A673 (cell line): Measurements from ENCODE around the gene TRIM26.

ENCODE experiments used
- EZH2 ChIP-seq: fragments of 200-600 bp; sonication (generic); IDR thresholded peaks from 2 replicates; pipeline ENCODE4 v1.6.1; 2017; ENCODE audit warnings: borderline replicate concordance, low read depth, mild to moderate bottlenecking, mixed read lengths, antibody characterized with exemption, low read length; ENCODE audit not compliant: poor library complexity, severe bottlenecking
- TF ChIP-seq, protein P1 (sequence below): fragments of 300-800, 200-600 bp; sonication (generic); conservative IDR thresholded peaks from 2 replicates; pipeline ENCODE4 v1.5.1; 2017; ENCODE audit warnings: low read depth, mild to moderate bottlenecking, antibody characterized with exemption, low read length, moderate library complexity, mixed read lengths

DNA sequence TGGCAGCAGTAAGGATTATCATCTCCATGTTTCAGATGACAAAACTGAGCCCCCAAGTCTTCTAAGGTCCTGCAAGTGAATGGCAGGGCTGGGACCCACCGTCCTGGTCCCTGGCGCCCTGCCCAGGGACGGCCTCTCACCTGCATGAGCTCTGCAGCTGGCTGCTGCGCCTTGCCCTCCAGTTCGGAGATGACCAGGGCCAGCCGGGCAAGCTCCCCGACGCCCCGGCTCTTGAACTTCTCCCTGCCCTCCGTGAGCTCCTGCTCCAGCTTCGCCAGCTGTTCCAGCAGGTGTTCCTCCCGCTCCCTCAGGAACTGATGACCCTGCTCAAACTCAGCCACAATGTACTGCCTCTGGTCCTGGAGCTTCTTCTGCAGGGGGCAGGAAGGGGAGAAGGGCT is 16.8 kb downstream of the TRIM26 start:
- TF ChIP-seq, protein P1, sequence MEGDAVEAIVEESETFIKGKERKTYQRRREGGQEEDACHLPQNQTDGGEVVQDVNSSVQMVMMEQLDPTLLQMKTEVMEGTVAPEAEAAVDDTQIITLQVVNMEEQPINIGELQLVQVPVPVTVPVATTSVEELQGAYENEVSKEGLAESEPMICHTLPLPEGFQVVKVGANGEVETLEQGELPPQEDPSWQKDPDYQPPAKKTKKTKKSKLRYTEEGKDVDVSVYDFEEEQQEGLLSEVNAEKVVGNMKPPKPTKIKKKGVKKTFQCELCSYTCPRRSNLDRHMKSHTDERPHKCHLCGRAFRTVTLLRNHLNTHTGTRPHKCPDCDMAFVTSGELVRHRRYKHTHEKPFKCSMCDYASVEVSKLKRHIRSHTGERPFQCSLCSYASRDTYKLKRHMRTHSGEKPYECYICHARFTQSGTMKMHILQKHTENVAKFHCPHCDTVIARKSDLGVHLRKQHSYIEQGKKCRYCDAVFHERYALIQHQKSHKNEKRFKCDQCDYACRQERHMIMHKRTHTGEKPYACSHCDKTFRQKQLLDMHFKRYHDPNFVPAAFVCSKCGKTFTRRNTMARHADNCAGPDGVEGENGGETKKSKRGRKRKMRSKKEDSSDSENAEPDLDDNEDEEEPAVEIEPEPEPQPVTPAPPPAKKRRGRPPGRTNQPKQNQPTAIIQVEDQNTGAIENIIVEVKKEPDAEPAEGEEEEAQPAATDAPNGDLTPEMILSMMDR: no peak
- no peak for TF ChIP-seq EZH2
